ENCODE measurements around the gene LSM7. TPM values are rescaled to one million over a fixed set of nuclear protein-coding genes. Genes with fewer than 3 reads are reported as not detected.

Gene LSM7
- total RNA-seq, 4 donors from 2014 or later = 59.8 to 152 (median 109) TPM

GRCh38 chr19:2319551-2319950 lies 8.8 kb downstream of the LSM7 start:
- Histone ChIP-seq H3K4me1 (peaks cover 0 to 12% (median 3%) of the 10 kb centered on the region in 4 donors), H3K36me3 (peaks cover 0 to 35% (median 0%) of the 10 kb centered on the region in 3 donors), H3K27ac (peak overlapping the region in 1 of 4 donors; percentile 70), H3K9me3 (peaks cover 0 to 1% (median 0%) of the 10 kb centered on the region in 4 donors), H3K4me3 (no peak overlapping the region), H3K27me3 (no peaks in the 10 kb centered on the region)
- no peak for DNase-seq
- TF ChIP-seq CTCF (IDR thresholded peaks at IDR 0.05) = no peak
- no peak for TF ChIP-seq POLR2A (IDR thresholded peaks at IDR 0.05)

GRCh38 chr19:2318923-2319322 lies 9.5 kb downstream of the LSM7 start:
- H3K4me3 ChIP-seq = no peak overlapping the region
- DNase-seq = no peak
- H3K9me3 ChIP-seq = peaks cover 0 to 3% (median 0%) of the 10 kb centered on the region in 4 donors
- H3K36me3 ChIP-seq = peaks cover 0 to 30% (median 0%) of the 10 kb centered on the region in 3 donors
- H3K4me1 ChIP-seq = peaks cover 0 to 8% (median 3%) of the 10 kb centered on the region in 4 donors
- no peaks in the 10 kb centered on the region for H3K27me3 ChIP-seq
- TF ChIP-seq CTCF (IDR thresholded peaks at IDR 0.05) (no peak), POLR2A (IDR thresholded peaks at IDR 0.05) (no peak)
- peak overlapping the region in 1 of 4 donors; percentile 70 for H3K27ac ChIP-seq

GRCh38 chr19:2317756-2318155 lies 10.6 kb downstream of the LSM7 start:
- TF ChIP-seq CTCF (IDR thresholded peaks at IDR 0.05) (no peak), POLR2A (IDR thresholded peaks at IDR 0.05) (no peak)
- no peak overlapping the region for H3K4me3 ChIP-seq
- peaks cover 0 to 4% of the 10 kb centered on the region in 2 donors for H3K27me3 ChIP-seq
- H3K36me3 ChIP-seq = peaks cover 0 to 18% (median 0%) of the 10 kb centered on the region in 3 donors
- peaks cover 0 to 3% (median 0%) of the 10 kb centered on the region in 4 donors for H3K9me3 ChIP-seq
- DNase-seq = no peak
- H3K4me1 ChIP-seq = peaks cover 0 to 8% (median 3%) of the 10 kb centered on the region in 4 donors
- peak overlapping the region in 2 of 4 donors; percentile 2 to 70 for H3K27ac ChIP-seq

GRCh38 chr19:2317300-2317699 lies 11.1 kb downstream of the LSM7 start:
- H3K27me3 ChIP-seq = peaks cover 0 to 8% of the 10 kb centered on the region in 2 donors
- TF ChIP-seq POLR2A (IDR thresholded peaks at IDR 0.05) = no peak
- no peak for TF ChIP-seq CTCF (IDR thresholded peaks at IDR 0.05)
- H3K9me3 ChIP-seq = peaks cover 0 to 3% (median 0%) of the 10 kb centered on the region in 4 donors
- DNase-seq = no peak
- peaks cover 0 to 14% (median 0%) of the 10 kb centered on the region in 3 donors for H3K36me3 ChIP-seq
- H3K27ac ChIP-seq = peak overlapping the region in 1 of 4 donors; percentile 70
- H3K4me3 ChIP-seq = no peak overlapping the region
- peaks cover 0 to 8% (median 3%) of the 10 kb centered on the region in 4 donors for H3K4me1 ChIP-seq

- H3K36me3 ChIP-seq = no peaks in the 10 kb centered on the region
- peak; percentile 64 to 80 (median 69) for DNase-seq
- TF ChIP-seq CTCF (IDR thresholded peaks at IDR 0.05) (peak; percentile 23 to 72 (median 50)), POLR2A (IDR thresholded peaks at IDR 0.05) (no peak)
- H3K4me1 ChIP-seq = peaks cover 0 to 8% (median 3%) of the 10 kb centered on the region in 4 donors
- no peak overlapping the region for H3K4me3 ChIP-seq
- peaks cover 0 to 3% (median 0%) of the 10 kb centered on the region in 4 donors for H3K9me3 ChIP-seq
- peaks cover 0 to 12% of the 10 kb centered on the region in 2 donors for H3K27me3 ChIP-seq
- peak overlapping the region in 1 of 4 donors; percentile 58 for H3K27ac ChIP-seq
These were observed 12.5 kb downstream of the LSM7 start for GRCh38 chr19:2315818-2316353.
